ENCODE measurements around the gene HPN.

DNA sequence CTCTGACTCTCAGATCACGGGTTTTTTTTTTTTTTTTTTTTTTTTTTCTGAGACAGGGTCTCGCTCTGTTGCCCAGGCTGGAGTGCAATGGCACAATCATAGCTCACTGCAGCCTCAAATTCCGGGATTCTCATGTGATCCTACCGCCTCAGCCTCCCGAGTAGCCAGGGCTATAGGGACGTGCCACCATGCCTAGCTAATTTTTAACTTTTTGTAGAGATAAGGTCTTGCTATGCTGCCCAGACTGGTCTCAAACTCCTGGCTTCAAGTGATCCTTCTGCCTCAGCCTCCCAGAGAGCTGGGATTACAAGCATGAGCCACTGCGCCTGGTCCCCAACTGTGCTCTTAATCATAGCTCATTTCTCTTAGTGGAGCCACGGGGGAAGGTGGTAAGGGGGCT is 46.0 kb upstream of the HPN start:
- no peak for TF ChIP-seq CTCF (IDR thresholded peaks at IDR 0.05)
- TF ChIP-seq ZFX (IDR thresholded peaks at IDR 0.05; ENCODE audit: borderline replicate concordance), result no peak

All from 22Rv1 (cell line).